Glutamatergic neuron (in vitro differentiated cells): ENCODE data around the gene CDHR4. TPM values are rescaled to one million over a fixed set of nuclear protein-coding genes. Genes with fewer than 3 reads are reported as not detected.

ENCODE experiments used
- DNase-seq: peaks from one replicate; pipeline ENCODE4 v3.0.0; 2022
- H3K27ac Mint-ChIP-seq: one replicate; pipeline ENCODE4 v1.8.0; 2020; ENCODE audit warnings: mild to moderate bottlenecking, mixed read lengths, inconsistent platforms; ENCODE audit not compliant: unreplicated experiment
- H3K27me3 Mint-ChIP-seq: one replicate; pipeline ENCODE4 v1.8.0; 2020; ENCODE audit warnings: mild to moderate bottlenecking, moderate library complexity, mixed read lengths, inconsistent platforms; ENCODE audit not compliant: unreplicated experiment
- H3K36me3 Mint-ChIP-seq: one replicate; pipeline ENCODE4 v1.8.0; 2020; ENCODE audit warnings: mild to moderate bottlenecking, mixed read lengths, inconsistent platforms; ENCODE audit not compliant: unreplicated experiment
- H3K4me1 Mint-ChIP-seq: one replicate; pipeline ENCODE4 v1.8.0; 2020; ENCODE audit warnings: mild to moderate bottlenecking, low read depth, mixed read lengths, inconsistent platforms; ENCODE audit not compliant: unreplicated experiment
- H3K4me3 Mint-ChIP-seq: one replicate; pipeline ENCODE4 v1.8.0; 2020; ENCODE audit warnings: mild to moderate bottlenecking, mixed read lengths, inconsistent platforms; ENCODE audit not compliant: unreplicated experiment
- H3K9me3 Mint-ChIP-seq: one replicate; pipeline ENCODE4 v1.8.0; 2020; ENCODE audit warnings: mild to moderate bottlenecking, moderate library complexity, mixed read lengths, inconsistent platforms; ENCODE audit not compliant: unreplicated experiment
- CTCF ChIP-seq: fragments of 200-600 bp; sonication (generic); IDR thresholded peaks from one replicate; pipeline ENCODE4 v1.5.0; 2021; ENCODE audit not compliant: partially characterized antibody, unreplicated experiment
- long read RNA-seq: library from polyadenylated mRNA; unstranded; transcript quantifications from one replicate; pipeline ENCODE4 v2.0.0, GENCODE V29; 2020; ENCODE audit not compliant: unreplicated experiment
- total RNA-seq: library from RNA; stranded (reverse); fragmentation: NEBNext Ultra II Directional; extraction: Animal tissue kit (Norgen Biotek cat#: 25700); gene quantifications from one replicate; pipeline ENCODE4 v1.2.1, GENCODE V29; 2021; ENCODE audit not compliant: unreplicated experiment

The CDHR4 gene
- not detected for total RNA-seq
- long read RNA-seq = 0 reads

- peaks cover 14% of the 10 kb centered on the region for H3K27me3 Mint-ChIP-seq
- peaks cover 8% of the 10 kb centered on the region for H3K9me3 Mint-ChIP-seq
- no peak within 1 kb of the TSS for H3K27ac Mint-ChIP-seq
- DNase-seq = no peak
- H3K4me3 Mint-ChIP-seq = no peak within 1 kb of the TSS
- H3K36me3 Mint-ChIP-seq = no peaks in the 10 kb centered on the region
- no peak for TF ChIP-seq CTCF
- peaks cover 3% of the 10 kb centered on the region for H3K4me1 Mint-ChIP-seq
Measured at GRCh38 chr3:49799761-49800160, at the start of gene CDHR4. Gene CDHR4 (minus strand): TSS chr3:49799873. CDS start chr3:49799812, 61 bp downstream.

- TF ChIP-seq CTCF = no peak
- Mint-ChIP-seq H3K36me3 (no peaks in the 10 kb centered on the region), H3K9me3 (peaks cover 4% of the 10 kb centered on the region), H3K27me3 (peaks cover 2% of the 10 kb centered on the region), H3K4me3 (no peak overlapping the region), H3K27ac (no peak overlapping the region), H3K4me1 (peaks cover 3% of the 10 kb centered on the region)
- no peak for DNase-seq
Measured at GRCh38 chr3:49845694-49846093, 46.0 kb upstream of the CDHR4 start.

- H3K27me3 Mint-ChIP-seq = peaks cover 2% of the 10 kb centered on the region
- DNase-seq = no peak
- no peak for TF ChIP-seq CTCF
- peaks cover 4% of the 10 kb centered on the region for H3K9me3 Mint-ChIP-seq
- peaks cover 3% of the 10 kb centered on the region for H3K4me1 Mint-ChIP-seq
- no peak overlapping the region for H3K27ac Mint-ChIP-seq
- H3K36me3 Mint-ChIP-seq = no peaks in the 10 kb centered on the region
- H3K4me3 Mint-ChIP-seq = no peak overlapping the region
Measured at GRCh38 chr3:49844464-49845183, 45.0 kb upstream of the CDHR4 start.

- Mint-ChIP-seq H3K4me3 (no peak overlapping the region), H3K4me1 (peaks cover 4% of the 10 kb centered on the region), H3K9me3 (peaks cover 4% of the 10 kb centered on the region), H3K36me3 (no peaks in the 10 kb centered on the region), H3K27ac (no peak overlapping the region), H3K27me3 (peaks cover 2% of the 10 kb centered on the region)
- TF ChIP-seq CTCF = no peak
- DNase-seq = no peak
Measured at GRCh38 chr3:49842843-49843517, 43.3 kb upstream of the CDHR4 start.

GRCh38 chr3:49841806-49842205 lies 42.1 kb upstream of the CDHR4 start:
- no peak for DNase-seq
- H3K27me3 Mint-ChIP-seq = peaks cover 4% of the 10 kb centered on the region
- no peak overlapping the region for H3K27ac Mint-ChIP-seq
- no peaks in the 10 kb centered on the region for H3K36me3 Mint-ChIP-seq
- peaks cover 3% of the 10 kb centered on the region for H3K9me3 Mint-ChIP-seq
- TF ChIP-seq CTCF = no peak
- H3K4me1 Mint-ChIP-seq = peaks cover 4% of the 10 kb centered on the region
- no peak overlapping the region for H3K4me3 Mint-ChIP-seq
